Endothelial cell of umbilical vein (primary cell): ENCODE data around the gene CPTP.

ENCODE experiments used
- EZH2 ChIP-seq: IDR thresholded peaks from 2 replicates; pipeline ENCODE4 v1.6.1; 2012; ENCODE audit warnings: borderline replicate concordance, low read depth, mild to moderate bottlenecking, moderate library complexity, low read length, inconsistent platforms; ENCODE audit not compliant: severe bottlenecking
- FOS ChIP-seq: IDR thresholded peaks from 2 replicates; pipeline ENCODE4 v1.6.1; 2011; ENCODE audit warnings: mild to moderate bottlenecking, low read length, moderate library complexity, borderline replicate concordance; ENCODE audit not compliant: insufficient read depth
- GATA2 ChIP-seq: IDR thresholded peaks from 2 replicates; pipeline ENCODE4 v1.7.0; 2011; ENCODE audit warnings: low read depth, mild to moderate bottlenecking, moderate library complexity, mixed read lengths, low read length; ENCODE audit not compliant: insufficient read length, insufficient read depth
- JUN ChIP-seq: IDR thresholded peaks from 2 replicates; pipeline ENCODE4 v1.6.1; 2011; ENCODE audit warnings: borderline replicate concordance, low read depth; ENCODE audit not compliant: insufficient read length, insufficient read depth
- MYC ChIP-seq: IDR thresholded peaks from one replicate; pipeline ENCODE4 v1.6.1; 2011; ENCODE audit warnings: mild to moderate bottlenecking, low read depth, low read length
- POLR2A ChIP-seq: IDR thresholded peaks from 2 replicates; pipeline ENCODE4 v1.6.1; 2012; ENCODE audit warnings: low read depth, mild to moderate bottlenecking, control low read depth, low read length
- POLR2AphosphoS5 ChIP-seq: IDR thresholded peaks from 2 replicates; pipeline ENCODE4 v1.6.1; 2012; ENCODE audit warnings: low read depth, mild to moderate bottlenecking, control low read depth, low read length, moderate library complexity; ENCODE audit not compliant: insufficient read depth
- TF ChIP-seq, protein P1 (sequence below), 2 donors: IDR thresholded peaks; 1 replicate in 1 of 2; 2 replicates in 1 of 2; pipeline ENCODE4 v1.5.1; 2011; ENCODE audit warnings: low read length in 2 of 2, mild to moderate bottlenecking in 2 of 2, moderate library complexity in 2 of 2, control low read depth in 1 of 2, inconsistent platforms in 1 of 2, low read depth in 1 of 2; ENCODE audit not compliant: insufficient read depth in 1 of 2; ENCODE audit errors: extremely low read depth in 1 of 2
- TF ChIP-seq, protein P2 (sequence below): IDR thresholded peaks from 2 replicates; pipeline ENCODE4 v1.6.1; 2011; ENCODE audit not compliant: insufficient read depth, insufficient read length

DNA sequence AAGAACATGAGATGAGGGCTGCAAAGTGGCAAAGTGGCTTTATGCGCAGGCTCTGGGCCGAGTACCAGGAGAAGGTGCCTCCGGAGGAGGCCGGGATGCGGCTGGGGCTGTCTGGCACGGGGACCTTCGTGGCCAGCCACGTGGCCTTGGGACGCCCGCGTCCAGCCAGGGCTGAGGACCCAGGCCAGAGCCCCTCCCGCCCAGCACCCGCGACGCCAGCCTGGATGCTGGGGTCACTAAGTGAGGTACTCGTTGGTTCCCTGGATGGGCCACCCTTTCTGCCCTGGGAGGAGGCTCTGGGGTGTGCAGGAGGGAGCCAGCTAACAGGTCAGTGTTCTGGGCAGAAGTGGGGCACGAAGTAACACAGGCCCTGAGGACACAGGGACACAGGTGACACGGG lies 31.8 kb upstream of the CPTP start:
- TF ChIP-seq, protein P1, sequence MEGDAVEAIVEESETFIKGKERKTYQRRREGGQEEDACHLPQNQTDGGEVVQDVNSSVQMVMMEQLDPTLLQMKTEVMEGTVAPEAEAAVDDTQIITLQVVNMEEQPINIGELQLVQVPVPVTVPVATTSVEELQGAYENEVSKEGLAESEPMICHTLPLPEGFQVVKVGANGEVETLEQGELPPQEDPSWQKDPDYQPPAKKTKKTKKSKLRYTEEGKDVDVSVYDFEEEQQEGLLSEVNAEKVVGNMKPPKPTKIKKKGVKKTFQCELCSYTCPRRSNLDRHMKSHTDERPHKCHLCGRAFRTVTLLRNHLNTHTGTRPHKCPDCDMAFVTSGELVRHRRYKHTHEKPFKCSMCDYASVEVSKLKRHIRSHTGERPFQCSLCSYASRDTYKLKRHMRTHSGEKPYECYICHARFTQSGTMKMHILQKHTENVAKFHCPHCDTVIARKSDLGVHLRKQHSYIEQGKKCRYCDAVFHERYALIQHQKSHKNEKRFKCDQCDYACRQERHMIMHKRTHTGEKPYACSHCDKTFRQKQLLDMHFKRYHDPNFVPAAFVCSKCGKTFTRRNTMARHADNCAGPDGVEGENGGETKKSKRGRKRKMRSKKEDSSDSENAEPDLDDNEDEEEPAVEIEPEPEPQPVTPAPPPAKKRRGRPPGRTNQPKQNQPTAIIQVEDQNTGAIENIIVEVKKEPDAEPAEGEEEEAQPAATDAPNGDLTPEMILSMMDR (IDR thresholded peaks at IDR 0.05; ENCODE audit: extremely low read depth in 1 of 2, insufficient read depth in 1 of 2, low read depth in 1 of 2, low read length in 2 of 2), result no peak
- no peak for TF ChIP-seq POLR2A
- no peak for TF ChIP-seq EZH2
- no peak for TF ChIP-seq FOS
- no peak for TF ChIP-seq POLR2AphosphoS5
- no peak for TF ChIP-seq GATA2
- no peak for TF ChIP-seq JUN
- TF ChIP-seq, protein P2, sequence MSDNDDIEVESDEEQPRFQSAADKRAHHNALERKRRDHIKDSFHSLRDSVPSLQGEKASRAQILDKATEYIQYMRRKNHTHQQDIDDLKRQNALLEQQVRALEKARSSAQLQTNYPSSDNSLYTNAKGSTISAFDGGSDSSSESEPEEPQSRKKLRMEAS, result no peak
- no peak for TF ChIP-seq MYC
